Epithelial cell of proximal tubule (primary cell): ENCODE results near the gene ARMC3. TPM values are rescaled to one million over a fixed set of nuclear protein-coding genes. Genes with fewer than 3 reads are reported as not detected.

ENCODE experiments used
- DNase-seq: peaks from one replicate; pipeline ENCODE4 v3.0.0-alpha.2; 2011; ENCODE audit warnings: low read depth
- H3K4me3 ChIP-seq: 2 replicates; pipeline ENCODE4 v1.5.1; 2011; ENCODE audit warnings: low read depth, mild to moderate bottlenecking, low read length
- CTCF ChIP-seq: conservative IDR thresholded peaks from 2 replicates; pipeline ENCODE4 v1.5.1; 2012; ENCODE audit warnings: low read depth, mild to moderate bottlenecking, low read length
- total RNA-seq: library from RNA; depleted of rRNA; stranded (reverse); fragments of >200 nt; gene quantifications from 2 replicates; pipeline ENCODE4 v1.2.3, GENCODE V29; 2015

ARMC3 gene
- total RNA-seq, 1 donor from 2014 or later: 0.23 TPM

- DNase-seq: no peak
- TF ChIP-seq CTCF: no peak
- H3K4me3 ChIP-seq: no peak overlapping the region
Measured at GRCh38 chr10:23037561-23037960, 109.7 kb downstream of the ARMC3 start.

GRCh38 chr10:23038172-23038571, 110.3 kb downstream of the ARMC3 start:
- DNase-seq: no peak
- no peak for TF ChIP-seq CTCF
- no peak overlapping the region for H3K4me3 ChIP-seq

- TF ChIP-seq CTCF: no peak
- DNase-seq: no peak
Measured at GRCh38 chr10:23040002-23040401, 112.1 kb downstream of the ARMC3 start.

GRCh38 chr10:23046027-23046426, 118.2 kb downstream of the ARMC3 start:
- TF ChIP-seq CTCF: no peak
- DNase-seq: no peak
- H3K4me3 ChIP-seq: no peak overlapping the region

More at GRCh38 chr10:23040002-23040401, 112.1 kb downstream of the ARMC3 start:
- H3K4me3 ChIP-seq: no peak overlapping the region

GRCh38 chr10:23047201-23048050, 119.6 kb downstream of the ARMC3 start:
- no peak for TF ChIP-seq CTCF
- H3K4me3 ChIP-seq: no peak overlapping the region
- no peak for DNase-seq

- DNase-seq: no peak
- no peak for TF ChIP-seq CTCF
Measured at GRCh38 chr10:23048191-23048590, 120.3 kb downstream of the ARMC3 start.

GRCh38 chr10:23051278-23051677, 123.4 kb downstream of the ARMC3 start:
- no peak overlapping the region for H3K4me3 ChIP-seq
- TF ChIP-seq CTCF: no peak
- DNase-seq: no peak

More at GRCh38 chr10:23048191-23048590, 120.3 kb downstream of the ARMC3 start:
- no peak overlapping the region for H3K4me3 ChIP-seq
